ENCODE results near the gene RBM18. TPM values are rescaled to one million over a fixed set of nuclear protein-coding genes. Genes with fewer than 3 reads are reported as not detected.

Gene RBM18
- total RNA-seq, 1 donor from 2014 or later = 24.2 TPM

DNA sequence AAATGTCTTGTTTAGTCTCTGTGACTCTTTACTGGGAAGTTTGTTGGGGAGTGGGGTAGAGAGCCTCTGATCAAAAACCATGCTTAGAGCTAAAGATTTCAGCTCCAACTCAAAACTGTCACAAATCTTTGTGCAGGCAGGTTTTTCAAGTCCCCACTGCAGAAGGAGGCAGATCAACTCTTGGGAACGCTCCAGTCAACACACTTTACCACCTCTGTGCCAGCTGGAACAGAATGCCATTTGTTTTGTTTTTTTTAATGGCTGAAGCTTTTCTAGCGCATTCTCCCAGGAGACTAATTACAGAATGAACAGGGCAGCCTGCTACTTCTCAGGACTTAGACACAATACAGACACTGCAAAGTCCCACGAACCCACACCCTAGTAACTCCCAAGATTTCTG is 18.0 kb downstream of the RBM18 start:
- Mint-ChIP-seq H3K9me3 (no peaks in the 10 kb centered on the region), H3K27ac (no peak overlapping the region), H3K27me3 (no peaks in the 10 kb centered on the region), H3K4me3 (no peak overlapping the region), H3K36me3 (peaks cover 23% of the 10 kb centered on the region), H3K4me1 (ENCODE audit: unreplicated experiment) (no peaks in the 10 kb centered on the region)
- no peak for DNase-seq (ENCODE audit: extremely low spot score, unreplicated experiment)
- TF ChIP-seq CTCF (conservative IDR thresholded peaks at IDR 0.05) = no peak

DNA sequence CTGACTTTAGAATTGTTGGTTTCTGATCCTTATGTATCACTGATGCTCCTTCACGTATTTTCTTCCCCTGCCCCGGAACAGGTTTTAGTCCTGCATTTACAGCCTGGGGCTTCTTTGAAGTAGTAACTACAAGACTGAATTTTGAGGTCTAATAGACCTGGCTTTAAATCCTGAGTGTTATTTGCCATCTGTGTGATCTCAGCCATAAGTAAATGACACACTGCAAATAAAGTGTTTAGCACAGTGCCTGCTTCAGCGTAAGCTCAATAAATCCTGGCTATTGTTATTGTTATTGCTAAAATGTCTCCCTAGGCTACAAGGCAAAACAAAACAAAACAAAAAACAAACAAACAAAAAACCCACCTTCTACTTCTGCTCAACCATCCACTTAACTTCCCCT is 20.3 kb downstream of the RBM18 start:
- H3K36me3 Mint-ChIP-seq = peaks cover 18% of the 10 kb centered on the region
- no peak for DNase-seq (ENCODE audit: extremely low spot score, unreplicated experiment)
- TF ChIP-seq CTCF (conservative IDR thresholded peaks at IDR 0.05) = no peak
- no peaks in the 10 kb centered on the region for H3K9me3 Mint-ChIP-seq
- no peaks in the 10 kb centered on the region for H3K27me3 Mint-ChIP-seq
- H3K4me3 Mint-ChIP-seq = no peak overlapping the region
- H3K4me1 Mint-ChIP-seq (ENCODE audit: unreplicated experiment) = no peaks in the 10 kb centered on the region
- no peak overlapping the region for H3K27ac Mint-ChIP-seq

- H3K27ac Mint-ChIP-seq = no peak overlapping the region
- no peak for DNase-seq (ENCODE audit: extremely low spot score, unreplicated experiment)
- peaks cover 11% of the 10 kb centered on the region for H3K27me3 Mint-ChIP-seq
- no peak for TF ChIP-seq CTCF (conservative IDR thresholded peaks at IDR 0.05)
- peaks cover 16% of the 10 kb centered on the region for H3K36me3 Mint-ChIP-seq
- peaks cover 4% of the 10 kb centered on the region for H3K4me1 Mint-ChIP-seq (ENCODE audit: unreplicated experiment)
- H3K9me3 Mint-ChIP-seq = no peaks in the 10 kb centered on the region
- H3K4me3 Mint-ChIP-seq = no peak overlapping the region
Observed at GRCh38 chr9:122239722-122240121, 24.9 kb downstream of the RBM18 start.

GRCh38 chr9:122236681-122237080 is 28.0 kb downstream of the RBM18 start:
- H3K4me3 Mint-ChIP-seq = no peak overlapping the region
- H3K36me3 Mint-ChIP-seq = peaks cover 15% of the 10 kb centered on the region
- H3K27ac Mint-ChIP-seq = no peak overlapping the region
- peaks cover 32% of the 10 kb centered on the region for H3K27me3 Mint-ChIP-seq
- peaks cover 14% of the 10 kb centered on the region for H3K4me1 Mint-ChIP-seq (ENCODE audit: unreplicated experiment)
- no peak for TF ChIP-seq CTCF (conservative IDR thresholded peaks at IDR 0.05)
- H3K9me3 Mint-ChIP-seq = no peaks in the 10 kb centered on the region
- DNase-seq (ENCODE audit: extremely low spot score, unreplicated experiment) = no peak

DNA sequence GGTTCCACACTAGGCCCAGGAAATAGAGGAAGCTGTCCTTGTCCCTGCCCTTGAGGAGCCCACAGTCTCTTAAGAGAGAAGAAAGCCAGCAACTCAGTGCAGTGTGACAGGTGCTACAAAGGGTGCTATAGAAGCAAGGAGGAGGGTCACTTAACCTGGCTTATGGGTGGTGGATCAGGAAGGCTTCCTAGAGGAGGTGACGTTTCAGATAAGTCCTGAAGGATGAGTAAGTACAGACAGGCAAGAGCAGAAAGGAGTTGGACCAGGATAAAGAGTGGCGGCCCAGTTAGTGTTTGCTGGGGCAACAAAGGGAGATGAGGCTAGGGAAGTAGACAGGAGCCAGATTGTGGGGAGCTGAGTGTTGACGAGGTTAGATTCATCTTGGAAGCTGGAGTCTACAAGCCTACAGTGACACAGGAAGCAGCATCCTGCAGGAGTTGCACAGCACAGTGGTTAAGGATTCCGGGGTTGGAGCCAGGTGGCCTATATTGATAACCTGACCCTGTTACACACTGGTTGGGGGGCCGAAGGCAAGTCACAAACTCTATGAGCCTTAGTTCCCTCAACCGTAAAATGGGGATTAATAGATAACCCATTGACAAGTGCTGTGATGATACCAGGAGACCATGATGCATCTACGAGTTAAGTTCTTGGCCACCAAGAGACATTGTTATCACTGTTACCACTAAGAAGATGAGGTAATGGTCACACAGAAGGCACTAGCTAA is 30.5 kb downstream of the RBM18 start:
- Mint-ChIP-seq H3K27me3 (peaks cover 32% of the 10 kb centered on the region), H3K4me3 (no peak overlapping the region), H3K4me1 (ENCODE audit: unreplicated experiment) (peaks cover 14% of the 10 kb centered on the region), H3K36me3 (peaks cover 8% of the 10 kb centered on the region), H3K9me3 (no peaks in the 10 kb centered on the region), H3K27ac (no peak overlapping the region)
- no peak for DNase-seq (ENCODE audit: extremely low spot score, unreplicated experiment)
- TF ChIP-seq CTCF (conservative IDR thresholded peaks at IDR 0.05) = no peak
